NCI-H2107 treated with DMSO at 0.1 percent for 48 hours (cell line): Measurements from ENCODE around the gene DHRS9.

Experiments
- DNase-seq: peaks from one replicate; lab custom pipeline; 2025; ENCODE audit not compliant: unreplicated experiment; lab: John Stamatoyannopoulos, UW

DHRS9 gene

DNA sequence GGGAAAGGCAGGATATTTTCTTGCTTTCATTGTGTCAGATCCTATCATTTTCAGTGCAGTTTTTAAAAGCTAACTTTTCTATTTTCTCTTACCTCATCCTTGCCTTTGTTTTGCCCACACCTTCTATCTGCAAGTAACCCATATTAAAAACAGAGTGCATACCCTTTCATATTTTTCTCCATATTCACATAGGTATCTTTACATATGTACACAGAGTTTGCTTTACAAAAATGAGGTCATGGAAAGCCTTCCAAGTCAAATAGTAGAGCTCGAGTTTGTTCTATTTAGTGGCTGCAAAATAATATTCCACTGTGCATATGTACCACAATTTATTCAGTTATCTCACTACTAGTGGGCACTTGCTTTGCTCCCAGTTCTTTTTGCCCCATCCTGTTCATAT is 3.9 kb upstream of the DHRS9 start:
- DNase-seq: no peak

DNA sequence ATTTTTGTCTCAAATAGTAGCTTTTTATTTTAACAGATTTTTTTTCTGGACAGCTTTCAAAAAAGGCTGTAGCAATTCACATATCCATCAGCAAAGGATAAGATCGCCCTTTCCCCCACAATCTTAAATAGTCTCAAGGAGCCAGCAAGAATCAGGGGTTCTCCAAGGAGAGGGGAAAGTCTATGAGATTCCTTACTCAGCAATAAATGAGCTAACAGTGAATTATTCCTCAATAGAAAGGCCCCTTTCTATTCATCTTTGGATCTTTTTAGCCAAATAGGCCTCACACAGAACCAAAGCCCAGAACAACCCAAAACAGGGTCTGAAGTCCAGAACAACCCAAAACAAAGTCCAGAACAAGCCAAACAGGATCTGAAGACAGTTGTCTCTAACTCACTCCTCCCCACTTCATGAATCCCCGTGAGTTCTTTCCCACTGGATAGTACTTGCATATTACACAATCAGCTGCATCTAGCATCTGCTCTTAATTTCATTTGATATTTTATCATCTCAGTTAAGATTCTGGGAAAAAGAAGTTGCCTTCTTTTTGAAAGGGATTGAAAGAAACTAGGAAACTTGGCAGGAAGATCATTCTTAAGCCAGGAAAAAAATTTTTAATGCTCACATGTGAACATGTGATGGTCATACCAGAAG is 3.4 kb upstream of the DHRS9 start:
- DNase-seq: no peak

DNA sequence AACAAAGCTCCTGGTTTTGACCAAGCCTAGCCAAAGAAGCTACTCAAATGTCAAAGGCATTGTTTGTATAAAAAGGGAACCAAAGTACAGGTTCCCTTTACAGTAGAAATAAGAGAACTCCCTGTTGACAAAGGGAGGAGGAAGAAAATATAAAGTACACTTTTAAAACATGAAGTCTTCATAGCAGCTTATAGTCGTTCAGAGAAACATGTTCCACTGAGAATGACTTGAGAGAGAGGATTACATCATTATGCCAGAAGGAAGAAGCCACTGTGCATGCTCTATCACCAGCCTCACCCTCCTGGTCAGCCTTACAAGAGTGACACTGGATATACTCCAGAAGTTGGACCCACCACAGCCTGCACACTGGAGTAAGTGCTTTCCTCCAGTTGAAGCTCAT is 2.5 kb upstream of the DHRS9 start:
- no peak for DNase-seq

DNA sequence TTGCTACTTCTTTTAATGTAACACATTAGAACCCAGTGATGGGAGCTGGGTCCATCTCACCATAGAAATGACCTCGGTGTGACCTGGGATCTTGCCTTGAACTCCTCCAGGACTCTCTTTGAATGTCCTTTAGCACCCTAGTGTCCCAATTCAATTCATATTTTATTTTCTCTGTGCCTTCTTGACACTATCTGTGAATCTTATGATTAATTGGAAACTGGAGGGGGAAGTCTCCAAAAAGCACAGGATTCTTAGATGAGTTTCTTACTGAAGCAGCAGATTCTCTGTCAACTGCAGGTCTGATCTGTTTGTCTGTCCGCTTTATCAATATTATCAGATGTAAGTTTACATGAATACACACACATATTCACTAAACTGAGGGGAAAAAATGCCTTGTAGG is 470 bp downstream of the DHRS9 start:
- DNase-seq: no peak

DNA sequence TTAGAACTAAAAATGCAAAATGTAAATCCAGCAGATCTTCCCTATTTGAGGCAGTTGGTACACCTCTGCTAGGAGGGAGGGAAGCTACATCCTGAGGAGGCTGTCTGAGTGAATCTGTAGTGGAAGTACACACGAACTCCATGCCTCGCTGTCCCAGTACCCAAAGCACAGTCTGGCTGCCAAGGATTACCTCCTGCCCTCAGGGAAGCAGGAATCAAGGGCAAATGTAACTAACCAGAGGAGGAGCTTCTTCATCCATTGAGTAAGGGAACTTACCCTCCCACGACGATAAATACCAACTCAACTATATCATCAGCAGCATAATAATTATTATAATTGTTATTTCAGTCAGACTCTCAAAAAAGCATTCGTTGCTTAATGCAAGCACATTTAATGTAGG is 2.1 kb downstream of the DHRS9 start:
- DNase-seq: no peak

DNA sequence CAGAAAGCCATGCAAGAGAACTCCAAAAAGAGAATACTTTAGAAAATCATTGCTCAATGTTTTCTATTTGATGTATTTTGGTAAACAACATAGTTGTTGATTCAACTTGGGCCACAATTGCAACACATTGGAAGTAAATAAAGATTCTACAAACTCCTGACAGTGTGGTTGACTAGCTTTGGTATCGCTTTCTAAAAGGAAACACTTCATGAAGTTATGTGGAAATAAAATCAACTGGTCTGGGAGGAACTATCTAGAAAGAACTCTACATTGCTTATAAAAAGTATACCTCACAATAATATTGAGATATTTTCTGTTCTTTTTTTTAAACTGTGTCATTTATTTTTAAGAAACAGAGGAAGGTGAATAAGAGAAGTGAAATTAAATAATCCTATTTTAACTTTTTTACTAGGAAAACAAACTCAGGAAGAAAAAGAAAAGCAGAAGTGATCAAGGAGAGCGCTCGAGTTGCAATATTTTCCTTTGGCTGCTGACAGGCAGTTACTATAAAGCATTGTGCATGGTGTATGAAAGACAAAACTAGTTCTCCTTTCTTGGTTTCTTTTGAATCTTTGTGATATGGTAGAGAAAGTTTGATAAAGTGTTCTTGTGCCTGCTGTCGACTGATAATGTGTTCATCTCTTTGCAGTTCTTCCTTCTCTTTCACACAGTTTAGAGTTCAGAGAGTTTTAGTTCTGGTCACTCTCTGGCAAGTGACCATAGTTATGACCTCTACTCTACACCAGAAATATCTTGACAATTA is 3.0 kb downstream of the DHRS9 start:
- no peak for DNase-seq

DNA sequence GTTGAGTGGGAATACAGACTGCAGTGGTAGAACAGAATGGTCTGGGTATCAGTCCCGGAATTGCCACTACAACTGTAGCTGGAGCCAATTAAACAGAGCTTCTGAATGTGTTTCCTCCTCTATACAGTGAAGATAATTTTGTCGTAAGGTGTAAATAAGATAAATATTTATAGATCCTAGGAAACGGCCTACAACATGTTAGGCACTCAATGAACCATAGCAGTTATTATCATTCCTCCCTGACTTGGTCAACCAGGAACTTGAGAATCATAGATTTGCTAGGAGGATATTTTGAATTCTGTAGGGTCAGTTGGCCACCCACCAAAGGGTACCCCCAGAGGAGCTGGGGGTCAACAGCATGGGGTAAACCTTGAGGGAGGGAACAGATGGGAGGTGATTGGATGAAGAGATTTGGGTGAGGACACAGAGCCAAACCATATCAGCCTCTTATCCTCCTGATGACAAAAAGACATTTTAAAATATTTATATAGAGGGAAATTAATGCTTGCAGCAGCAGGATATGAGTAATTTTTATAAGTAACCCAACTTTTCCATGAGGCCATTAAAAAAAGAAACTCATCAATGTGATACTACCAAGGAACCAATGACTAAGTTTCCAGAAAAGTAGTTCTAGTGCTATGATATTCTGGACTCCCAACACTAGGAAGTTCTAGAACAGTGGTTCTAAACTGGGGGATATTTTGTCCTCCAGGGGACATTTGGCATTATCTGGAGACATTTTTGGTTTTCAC is 4.0 kb downstream of the DHRS9 start:
- no peak for DNase-seq

DNA sequence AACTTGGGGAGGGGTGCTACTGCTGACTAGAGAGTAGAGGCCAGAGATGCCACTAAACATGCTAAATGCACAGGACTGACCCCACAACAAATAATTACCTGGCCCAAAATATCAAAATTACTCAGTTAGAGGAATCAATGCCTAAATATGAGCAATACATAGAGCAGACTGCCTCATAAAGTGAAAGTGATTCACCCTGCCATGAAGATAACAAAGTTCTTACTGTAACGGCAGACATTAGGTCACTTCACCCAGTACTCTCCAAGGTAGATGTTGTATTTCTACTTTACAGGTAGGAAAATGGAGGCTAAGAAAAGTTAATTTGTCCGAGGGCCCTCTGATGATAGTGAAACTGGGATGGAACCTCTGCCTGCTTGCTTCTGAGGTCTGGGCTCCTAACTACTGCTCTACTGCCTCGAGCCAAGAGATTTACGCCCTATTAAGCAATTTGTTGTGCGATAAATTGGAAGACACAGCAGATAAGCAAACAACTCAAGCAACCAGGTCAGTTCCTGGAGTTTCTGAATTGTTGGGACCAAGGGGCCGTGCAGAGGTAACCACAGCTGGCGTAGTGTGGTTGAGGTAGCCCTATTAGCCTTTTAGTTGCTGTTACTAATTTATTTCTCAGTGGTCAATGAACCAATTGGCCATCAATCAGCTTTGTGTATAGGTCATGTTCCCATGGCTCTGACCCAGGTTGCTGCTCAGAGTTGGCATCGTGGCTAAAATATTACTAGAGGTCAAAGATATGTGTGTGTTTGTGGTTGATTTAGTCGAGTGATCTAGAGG is 4.8 kb downstream of the DHRS9 start:
- DNase-seq: no peak

DNA sequence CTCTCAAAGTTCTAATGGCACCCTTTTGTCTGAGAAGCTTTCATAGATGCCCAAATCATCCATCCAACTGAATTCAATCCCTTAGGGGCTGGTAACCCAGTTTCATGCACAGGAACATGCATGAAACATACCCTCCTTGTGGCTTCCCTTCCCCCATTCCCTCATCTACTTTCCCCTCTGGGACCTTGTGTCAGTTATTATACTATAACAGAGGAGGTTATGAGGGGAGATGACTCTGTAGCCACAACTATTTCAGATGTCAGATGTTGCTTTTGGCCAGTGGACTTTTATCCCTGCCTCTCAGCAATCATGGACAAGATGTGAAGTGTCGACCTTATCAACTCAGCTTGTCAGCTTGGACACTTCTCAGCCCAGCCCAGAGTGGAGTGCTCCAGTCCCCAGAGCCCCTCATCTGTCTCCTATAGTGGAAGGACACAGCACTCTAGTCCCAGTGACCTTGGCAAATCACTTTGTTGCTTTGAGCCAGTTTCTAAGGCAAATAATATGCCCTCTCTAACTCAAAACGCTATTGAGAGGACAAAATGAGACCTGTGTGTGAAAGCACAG is 8.4 kb downstream of the DHRS9 start:
- no peak for DNase-seq

DNA sequence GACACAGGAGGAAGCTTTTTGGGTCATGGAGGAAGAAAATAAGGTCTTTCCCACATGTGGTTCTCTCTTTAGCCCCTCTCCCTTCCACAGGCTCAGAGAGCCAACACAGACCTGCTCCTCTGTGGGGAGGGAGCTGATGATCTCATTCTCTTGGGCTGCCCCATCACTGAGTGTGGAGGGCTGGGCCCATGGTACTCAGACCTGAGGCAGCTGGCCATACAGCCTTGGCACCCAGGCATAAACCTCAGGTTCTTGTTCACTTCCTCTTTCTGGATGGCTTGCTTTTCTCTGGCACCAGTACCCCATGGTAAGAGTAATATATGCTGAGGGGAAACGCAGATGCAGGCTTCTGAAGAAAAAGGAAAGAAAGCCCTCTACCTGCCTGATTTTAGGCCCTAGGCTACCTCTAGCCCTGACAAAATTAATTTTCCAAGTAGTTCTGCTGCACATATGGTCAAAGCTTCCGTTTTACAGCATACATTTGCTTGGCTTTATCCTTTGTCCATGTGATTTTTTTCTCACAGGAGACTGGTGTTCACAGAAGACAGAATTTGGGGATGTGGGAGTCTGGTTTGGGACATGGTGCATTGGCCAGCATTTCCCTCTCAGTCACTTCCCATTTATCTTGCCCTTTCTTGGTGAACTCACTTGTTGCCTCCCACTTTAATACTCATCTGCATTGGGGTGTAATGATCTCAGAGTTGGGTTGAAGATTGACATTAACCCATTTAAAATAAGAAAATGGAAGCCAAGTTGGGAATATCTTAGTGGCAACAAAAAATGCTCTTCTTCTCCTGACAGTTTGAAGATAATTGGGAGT is 11.1 kb downstream of the DHRS9 start:
- no peak for DNase-seq

DNA sequence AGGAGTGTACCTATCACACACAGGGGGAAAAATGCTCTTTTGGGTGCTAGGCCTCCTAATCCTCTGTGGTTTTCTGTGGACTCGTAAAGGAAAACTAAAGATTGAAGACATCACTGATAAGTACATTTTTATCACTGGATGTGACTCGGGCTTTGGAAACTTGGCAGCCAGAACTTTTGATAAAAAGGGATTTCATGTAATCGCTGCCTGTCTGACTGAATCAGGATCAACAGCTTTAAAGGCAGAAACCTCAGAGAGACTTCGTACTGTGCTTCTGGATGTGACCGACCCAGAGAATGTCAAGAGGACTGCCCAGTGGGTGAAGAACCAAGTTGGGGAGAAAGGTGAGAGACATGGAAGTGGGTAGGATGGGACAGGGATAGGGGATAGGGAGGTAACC is 12.2 kb downstream of the DHRS9 start:
- no peak for DNase-seq

DNA sequence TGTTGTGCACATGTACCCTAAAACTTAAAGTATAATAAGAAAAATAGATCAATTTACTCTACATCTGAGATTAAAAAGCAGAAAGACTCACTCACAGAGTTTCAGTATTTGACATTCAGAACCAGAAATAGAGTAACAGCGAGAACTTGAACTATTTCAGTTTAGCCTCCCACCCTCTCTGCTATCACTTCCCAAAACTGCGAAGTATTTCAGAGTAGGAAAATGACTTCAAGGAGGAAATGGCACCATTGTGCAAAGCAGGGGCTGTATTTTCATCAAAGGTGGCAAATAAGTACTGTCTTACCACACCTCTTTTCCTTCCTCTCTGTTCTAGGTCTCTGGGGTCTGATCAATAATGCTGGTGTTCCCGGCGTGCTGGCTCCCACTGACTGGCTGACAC is 13.6 kb downstream of the DHRS9 start:
- DNase-seq: no peak

DNA sequence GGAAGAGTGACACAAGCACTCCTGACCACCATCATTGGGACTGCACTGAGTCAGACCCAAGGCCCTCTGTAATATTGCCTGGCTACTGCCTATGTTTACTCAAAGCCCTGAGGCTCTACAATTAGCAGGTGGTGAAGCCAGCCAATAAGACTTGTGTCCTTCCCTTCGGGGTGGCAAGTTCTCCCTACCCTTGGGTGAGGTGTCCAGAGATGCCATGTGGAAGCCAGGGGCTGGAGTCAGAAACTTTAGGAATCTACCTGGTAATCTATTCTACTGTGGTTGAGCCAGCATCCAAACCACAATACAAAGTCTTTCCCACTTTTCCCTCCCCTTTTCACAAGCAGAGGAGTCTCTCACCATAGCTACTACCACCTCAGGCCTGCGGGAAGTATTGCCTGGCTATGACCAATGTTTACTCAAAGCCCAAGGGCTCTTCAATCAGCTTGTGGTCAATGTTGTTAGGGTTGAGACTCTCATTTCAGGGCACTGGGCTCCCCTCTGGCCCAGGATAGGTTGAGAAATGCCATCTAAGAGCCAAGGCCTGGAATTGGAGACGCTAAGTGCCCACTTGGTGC is 17.6 kb downstream of the DHRS9 start:
- DNase-seq: no peak

DNA sequence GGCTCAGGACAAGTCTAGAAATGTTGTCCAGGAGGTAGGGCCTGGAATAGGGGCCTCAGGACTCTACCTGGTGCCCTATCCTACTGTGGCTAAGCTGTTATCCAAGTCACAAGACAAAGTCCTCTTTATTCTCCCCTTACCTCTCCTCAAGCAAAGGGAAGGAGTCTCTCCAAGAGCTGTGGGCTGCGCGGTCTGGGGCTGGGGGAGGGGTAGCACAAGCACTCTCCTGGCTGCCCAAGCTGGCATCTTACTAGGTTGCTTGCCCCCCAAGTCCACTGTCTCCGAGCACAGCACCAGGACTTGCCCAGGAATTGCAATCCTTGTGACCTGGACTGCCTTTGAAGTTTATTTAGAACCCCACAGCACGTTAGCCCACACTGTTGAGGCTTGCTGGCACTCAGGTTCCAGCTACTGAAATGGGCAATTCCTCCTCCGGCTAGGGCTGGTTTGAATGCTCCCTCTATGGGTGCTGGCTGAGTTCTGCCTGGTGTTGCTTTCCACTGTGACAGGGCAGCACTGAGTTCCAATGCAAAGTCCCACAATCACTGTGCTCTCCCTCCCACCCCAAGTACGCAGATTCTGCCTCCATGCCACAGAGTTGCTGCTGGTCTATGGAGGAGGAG is 18.5 kb downstream of the DHRS9 start:
- no peak for DNase-seq

DNA sequence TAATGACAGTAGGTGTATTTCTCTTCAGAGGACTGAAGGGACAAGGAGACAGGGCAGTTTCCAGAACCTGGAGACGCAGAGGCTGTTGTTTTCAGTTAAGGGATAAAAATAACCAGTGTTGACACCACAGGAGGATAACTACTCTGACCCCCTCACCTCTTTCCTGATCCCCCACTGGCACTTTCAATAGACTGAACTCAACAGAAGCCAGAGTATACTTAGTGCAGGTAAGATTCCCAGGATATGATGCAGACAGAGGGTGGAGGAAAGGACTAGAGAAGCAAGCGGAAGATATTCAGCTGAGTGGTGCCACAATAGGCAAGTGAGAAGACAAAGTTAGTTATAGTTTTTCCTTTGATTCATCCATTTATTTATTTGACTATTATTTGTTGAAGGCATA is 19.8 kb downstream of the DHRS9 start:
- DNase-seq: no peak

DNA sequence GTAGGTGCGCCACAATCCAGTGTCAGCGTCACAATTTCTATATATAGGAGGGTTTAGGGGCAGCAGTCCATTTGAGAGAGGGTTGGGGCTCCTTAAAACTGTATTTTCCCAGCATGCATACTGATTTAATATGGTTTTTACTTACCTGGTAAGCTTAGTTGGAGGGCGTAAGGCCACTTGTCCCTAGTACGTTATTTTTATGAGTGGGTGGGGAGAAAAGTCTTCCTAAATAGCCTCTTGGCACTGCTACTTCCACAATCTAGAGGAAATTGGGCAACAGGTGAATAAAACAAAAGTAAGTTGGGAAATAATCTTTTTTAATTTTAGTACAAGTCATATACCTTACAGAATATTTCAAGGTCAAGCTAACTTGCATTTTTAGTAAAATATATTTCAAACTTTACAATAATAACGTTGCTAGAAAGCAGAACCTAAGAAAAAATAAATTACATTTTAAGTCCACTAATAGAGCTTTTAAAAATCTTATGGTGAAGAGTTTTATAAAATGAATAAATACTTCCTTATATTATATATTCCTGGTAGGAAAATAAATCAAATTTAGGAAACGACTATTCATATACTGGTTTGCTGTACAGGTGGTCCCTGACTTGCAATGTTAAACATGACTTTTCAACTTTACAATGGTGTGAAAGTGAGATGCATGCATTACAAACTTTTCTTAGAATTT is 20.9 kb downstream of the DHRS9 start:
- DNase-seq: no peak

DNA sequence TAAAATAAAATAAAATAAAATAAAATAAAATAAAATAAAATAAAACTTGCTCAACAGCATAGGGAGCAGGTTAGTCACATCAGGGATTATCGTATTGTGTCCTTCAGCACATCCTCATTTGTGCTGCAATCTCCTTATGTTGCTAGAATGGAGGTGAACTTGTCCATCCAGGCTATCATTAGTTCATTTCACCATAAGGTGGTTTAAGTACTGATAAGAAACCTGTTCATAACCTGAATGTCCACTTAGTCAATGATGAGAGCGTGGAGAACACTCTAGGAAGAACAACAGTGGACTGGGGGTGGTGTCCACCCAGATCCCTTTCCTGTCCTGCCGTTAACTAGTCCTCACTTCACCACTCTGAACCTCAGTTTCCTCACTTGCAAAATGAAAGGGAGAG is 21.9 kb downstream of the DHRS9 start:
- no peak for DNase-seq

DNA sequence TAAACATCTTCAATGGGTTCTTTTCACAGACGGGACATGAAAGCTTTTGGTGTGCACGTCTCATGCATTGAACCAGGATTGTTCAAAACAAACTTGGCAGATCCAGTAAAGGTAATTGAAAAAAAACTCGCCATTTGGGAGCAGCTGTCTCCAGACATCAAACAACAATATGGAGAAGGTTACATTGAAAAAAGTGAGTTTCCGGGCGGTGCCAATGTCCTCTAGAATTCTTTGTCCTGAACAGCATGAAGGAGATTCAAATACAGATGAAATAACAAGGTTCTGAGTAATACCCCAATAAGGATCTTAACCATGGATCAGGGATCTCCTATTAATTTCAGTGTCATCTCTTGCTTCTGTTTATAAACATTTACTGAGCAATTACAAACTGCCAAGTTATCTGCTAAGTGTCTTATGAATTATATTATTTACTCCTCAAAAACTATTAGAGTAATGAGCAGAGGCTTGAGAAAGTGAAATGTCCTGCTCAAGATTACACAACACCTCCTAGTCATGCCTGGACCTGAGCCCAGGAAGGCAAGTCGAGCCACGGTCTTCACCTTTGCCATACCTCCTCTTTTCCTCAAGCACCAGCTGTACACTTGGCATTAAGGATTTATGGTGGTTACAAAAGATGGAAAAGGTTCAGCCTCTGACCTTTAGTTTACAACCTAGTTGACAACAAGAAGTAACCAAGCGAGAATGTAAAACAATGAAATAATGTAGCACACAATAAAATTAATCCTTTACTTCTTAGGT is 22.6 kb downstream of the DHRS9 start:
- DNase-seq: no peak
